Measurements from ENCODE around the gene E2F8. TPM values are rescaled to one million over a fixed set of nuclear protein-coding genes. Genes with fewer than 3 reads are reported as not detected.

Gene E2F8
- total RNA-seq, 2 donors from 2014 or later = 10.5 to 12.2 TPM

GRCh38 chr11:19187833-19188258 is 52.9 kb downstream of the E2F8 start:
- Histone ChIP-seq H3K27ac (ENCODE audit: low read depth, low read length) (peak overlapping the region; percentile 84), H3K9me3 (ENCODE audit: control insufficient read depth, low read length) (no peaks in the 10 kb centered on the region), H3K4me1 (ENCODE audit: control insufficient read depth, insufficient read depth, low read length) (peaks cover 4% of the 10 kb centered on the region), H3K36me3 (ENCODE audit: control insufficient read depth, insufficient read depth, low read length) (no peaks in the 10 kb centered on the region), H3K27me3 (ENCODE audit: control insufficient read depth, insufficient read depth, low read length, poor library complexity, severe bottlenecking) (peaks cover 29% of the 10 kb centered on the region), H3K4me3 (ENCODE audit: low read length) (no peak overlapping the region), H3K9ac (ENCODE audit: extremely low read depth, low read length, poor library complexity, severe bottlenecking) (no peak overlapping the region)
- Mint-ChIP-seq H3K27ac (no peak overlapping the region), H3K4me1 (peaks cover 15% of the 10 kb centered on the region), H3K9me3 (no peaks in the 10 kb centered on the region), H3K27me3 (ENCODE audit: insufficient read depth) (peaks cover 13% of the 10 kb centered on the region), H3K4me3 (no peak overlapping the region), H3K36me3 (ENCODE audit: low read depth) (no peaks in the 10 kb centered on the region)
- WGBS, 2 experiments (ENCODE audit: insufficient coverage in 1 of 2, insufficient read length in 1 of 2) = 90 to 91% methylated on average over 5 to 9 of the region's 9 CpGs
- TF ChIP-seq CTCF (conservative IDR thresholded peaks at IDR 0.05) = no peak
- DNase-seq = no peak

- H3K4me3 ChIP-seq (ENCODE audit: low read length) = no peak overlapping the region
- TF ChIP-seq CTCF (conservative IDR thresholded peaks at IDR 0.05) = no peak
- WGBS, 2 experiments (ENCODE audit: insufficient coverage in 1 of 2, insufficient read length in 1 of 2) = 51 to 75% methylated on average over 5 of the region's 5 CpGs
- H3K27ac ChIP-seq (ENCODE audit: low read depth, low read length) = peak overlapping the region; percentile 84
- DNase-seq = no peak
- no peak overlapping the region for H3K27ac Mint-ChIP-seq
- no peak overlapping the region for H3K4me3 Mint-ChIP-seq
- H3K9me3 Mint-ChIP-seq = no peaks in the 10 kb centered on the region
- H3K9me3 ChIP-seq (ENCODE audit: control insufficient read depth, low read length) = no peaks in the 10 kb centered on the region
- no peak overlapping the region for H3K9ac ChIP-seq (ENCODE audit: extremely low read depth, low read length, poor library complexity, severe bottlenecking)
- no peaks in the 10 kb centered on the region for H3K36me3 Mint-ChIP-seq (ENCODE audit: low read depth)
- H3K4me1 Mint-ChIP-seq = peaks cover 15% of the 10 kb centered on the region
- H3K36me3 ChIP-seq (ENCODE audit: control insufficient read depth, insufficient read depth, low read length) = no peaks in the 10 kb centered on the region
- H3K27me3 Mint-ChIP-seq (ENCODE audit: insufficient read depth) = peaks cover 13% of the 10 kb centered on the region
- peaks cover 4% of the 10 kb centered on the region for H3K4me1 ChIP-seq (ENCODE audit: control insufficient read depth, insufficient read depth, low read length)
- H3K27me3 ChIP-seq (ENCODE audit: control insufficient read depth, insufficient read depth, low read length, poor library complexity, severe bottlenecking) = peaks cover 25% of the 10 kb centered on the region
These were observed 53.5 kb downstream of the E2F8 start for GRCh38 chr11:19187114-19187832.

GRCh38 chr11:19185516-19186052 is 55.2 kb downstream of the E2F8 start:
- Histone ChIP-seq H3K4me3 (ENCODE audit: low read length) (no peak overlapping the region), H3K9ac (ENCODE audit: extremely low read depth, low read length, poor library complexity, severe bottlenecking) (no peak overlapping the region), H3K27me3 (ENCODE audit: control insufficient read depth, insufficient read depth, low read length, poor library complexity, severe bottlenecking) (peaks cover 12% of the 10 kb centered on the region), H3K27ac (ENCODE audit: low read depth, low read length) (no peak overlapping the region), H3K36me3 (ENCODE audit: control insufficient read depth, insufficient read depth, low read length) (no peaks in the 10 kb centered on the region), H3K9me3 (ENCODE audit: control insufficient read depth, low read length) (no peaks in the 10 kb centered on the region), H3K4me1 (ENCODE audit: control insufficient read depth, insufficient read depth, low read length) (peaks cover 4% of the 10 kb centered on the region)
- H3K36me3 Mint-ChIP-seq (ENCODE audit: low read depth) = no peaks in the 10 kb centered on the region
- H3K27me3 Mint-ChIP-seq (ENCODE audit: insufficient read depth) = peaks cover 11% of the 10 kb centered on the region
- no peak for DNase-seq
- TF ChIP-seq CTCF (conservative IDR thresholded peaks at IDR 0.05) = no peak
- H3K4me3 Mint-ChIP-seq = no peak overlapping the region
- H3K9me3 Mint-ChIP-seq = no peaks in the 10 kb centered on the region
- WGBS, 2 experiments (ENCODE audit: insufficient coverage in 1 of 2, insufficient read length in 1 of 2) = 77% methylated on average over 5 to 6 of the region's 6 CpGs
- peaks cover 15% of the 10 kb centered on the region for H3K4me1 Mint-ChIP-seq
- H3K27ac Mint-ChIP-seq = no peak overlapping the region

All from endodermal cell (in vitro differentiated cells).